GM23338 (cell line): ENCODE data around the gene PER1. TPM values are rescaled to one million over a fixed set of nuclear protein-coding genes. Genes with fewer than 3 reads are reported as not detected.
A peak's percentile ranks its signal among the peaks of the same experiment; 100 is the strongest.

ENCODE experiments used
- ATAC-seq: fragments of 200-7000 bp; cut with Tn5 transposase; 3 replicates; pipeline ENCODE4 v1.9.1; 2020
- DNase-seq: peaks from one replicate; pipeline ENCODE4 v3.0.0-alpha.2; 2015; ENCODE audit warnings: low spot score
- H2AFZ ChIP-seq: fragments of 200-600 bp; sonication (generic); 2 replicates; pipeline ENCODE4 v1.8.0; 2016; ENCODE audit warnings: antibody characterized with exemption, mild to moderate bottlenecking, moderate library complexity
- H3F3A ChIP-seq: fragments of 200-600 bp; sonication (generic); replicated peaks from 2 replicates; pipeline ENCODE4 v1.8.0; 2017; ENCODE audit warnings: antibody characterized with exemption, mixed run types, low read depth
- H3K27ac ChIP-seq: fragments of 200-600 bp; sonication (generic); 2 replicates; pipeline ENCODE4 v1.6.1; 2016; ENCODE audit warnings: low read depth
- H3K27me3 ChIP-seq: fragments of 200-600 bp; sonication (generic); 2 replicates; pipeline ENCODE4 v1.8.0; 2016; ENCODE audit warnings: mild to moderate bottlenecking, mixed run types, moderate library complexity; ENCODE audit not compliant: insufficient read depth
- H3K36me3 ChIP-seq: fragments of 200-600 bp; sonication (generic); 2 replicates; pipeline ENCODE4 v1.8.0; 2016; ENCODE audit warnings: mild to moderate bottlenecking; ENCODE audit not compliant: insufficient read depth
- H3K4me1 ChIP-seq: fragments of 200-600 bp; sonication (generic); 2 replicates; pipeline ENCODE4 v1.8.0; 2016; ENCODE audit warnings: mild to moderate bottlenecking, moderate library complexity; ENCODE audit not compliant: insufficient read depth
- H3K4me2 ChIP-seq: fragments of 200-600 bp; sonication (generic); 2 replicates; pipeline ENCODE4 v1.7.1; 2017; ENCODE audit warnings: mixed run types
- H3K4me3 ChIP-seq: fragments of 200-600 bp; sonication (generic); 2 replicates; pipeline ENCODE4 v1.6.1; 2016; ENCODE audit warnings: mixed run types
- H3K79me2 ChIP-seq: fragments of 200-600 bp; sonication (generic); replicated peaks from 2 replicates; pipeline ENCODE4 v1.8.0; 2017; ENCODE audit warnings: mild to moderate bottlenecking; ENCODE audit not compliant: insufficient read depth
- H3K9me2 ChIP-seq: fragments of 200-600 bp; sonication (generic); 2 replicates; pipeline ENCODE4 v1.8.0; 2017; ENCODE audit not compliant: insufficient read depth
- H4K20me1 ChIP-seq: fragments of 200-600 bp; sonication (generic); replicated peaks from 2 replicates; pipeline ENCODE4 v1.8.0; 2017; ENCODE audit warnings: mild to moderate bottlenecking; ENCODE audit not compliant: insufficient read depth
- H3K27ac Mint-ChIP-seq: 2 replicates; pipeline ENCODE4 v1.8.0; 2020; ENCODE audit warnings: inconsistent platforms, mild to moderate bottlenecking, moderate library complexity, mixed read lengths
- H3K27me3 Mint-ChIP-seq: 3 replicates; pipeline ENCODE4 v1.8.0; 2022; ENCODE audit warnings: low read depth, mild to moderate bottlenecking, moderate library complexity, mixed read lengths, inconsistent platforms; ENCODE audit not compliant: insufficient read depth, poor library complexity
- H3K36me3 Mint-ChIP-seq: 3 replicates; pipeline ENCODE4 v1.8.0; 2021; ENCODE audit warnings: low read depth, mild to moderate bottlenecking, inconsistent platforms, moderate library complexity, mixed read lengths
- H3K4me1 Mint-ChIP-seq: 3 replicates; pipeline ENCODE4 v1.8.0; 2020; ENCODE audit warnings: mild to moderate bottlenecking, inconsistent platforms, mixed read lengths
- H3K4me3 Mint-ChIP-seq: 3 replicates; pipeline ENCODE4 v1.8.0; 2021; ENCODE audit warnings: moderate library complexity, mild to moderate bottlenecking, inconsistent platforms, mixed read lengths
- H3K9me3 Mint-ChIP-seq: 3 replicates; pipeline ENCODE4 v1.8.0; 2020; ENCODE audit warnings: moderate library complexity, mild to moderate bottlenecking, inconsistent platforms, mixed read lengths
- CREB1 ChIP-seq: fragments of 250-450 bp; sonication (Bioruptor Pico); IDR thresholded peaks from 2 replicates; pipeline ENCODE4 v1.5.0; 2020; ENCODE audit warnings: low read depth, mild to moderate bottlenecking, moderate library complexity
- EZH2 ChIP-seq: fragments of 200-600 bp; sonication (generic); IDR thresholded peaks from one replicate; pipeline ENCODE4 v1.8.0; 2017; ENCODE audit warnings: antibody characterized with exemption, mild to moderate bottlenecking, low read depth; ENCODE audit not compliant: unreplicated experiment
- EZH2phosphoT487 ChIP-seq: fragments of 200-600 bp; sonication (generic); IDR thresholded peaks from one replicate; pipeline ENCODE4 v1.8.1; 2018; ENCODE audit warnings: antibody characterized with exemption; ENCODE audit not compliant: unreplicated experiment
- JUNB ChIP-seq: IDR thresholded peaks from one replicate; pipeline ENCODE4 v1.6.1; 2016; ENCODE audit warnings: antibody characterized with exemption; ENCODE audit not compliant: unreplicated experiment
- NANOG ChIP-seq: IDR thresholded peaks from 2 replicates; pipeline ENCODE4 v1.6.1; 2016; ENCODE audit warnings: antibody characterized with exemption, borderline replicate concordance
- POLR2AphosphoS5 ChIP-seq: IDR thresholded peaks from 2 replicates; pipeline ENCODE4 v1.6.1; 2016; ENCODE audit warnings: antibody characterized with exemption, low read depth
- STAT1 ChIP-seq: IDR thresholded peaks from one replicate; pipeline ENCODE4 v1.6.1; 2016; ENCODE audit warnings: antibody characterized with exemption; ENCODE audit not compliant: unreplicated experiment
- ZNF114 ChIP-seq: fragments of 250-450 bp; sonication (Bioruptor Pico); IDR thresholded peaks from 2 replicates; pipeline ENCODE4 v1.5.0; 2020; ENCODE audit warnings: mild to moderate bottlenecking, moderate library complexity
- ZNF331 ChIP-seq: fragments of 250-450 bp; sonication (Bioruptor Pico); IDR thresholded peaks from 2 replicates; pipeline ENCODE4 v1.5.0; 2020; ENCODE audit warnings: low read depth, mild to moderate bottlenecking, moderate library complexity
- polyA plus RNA-seq: library from polyadenylated mRNA; unstranded; fragments of >200 nt; fragmentation: Nextera tagmentation; extraction: Ambion mirVana; gene quantifications from 2 replicates; pipeline ENCODE4 v1.2.1, GENCODE V29; 2016
- total RNA-seq: library from RNA; depleted of rRNA; stranded (reverse); fragments of >200 nt; shearing (Covaris generic); gene quantifications from 2 replicates; pipeline ENCODE4 v1.2.3, GENCODE V29; 2014
- TF ChIP-seq, protein P1 (sequence below), 2 experiments: fragments of 200-600 bp in 1 of 2; sonication (generic) in 1 of 2; conservative IDR thresholded peaks; 2 replicates each; pipeline versions ENCODE4 v1.5.1 to v1.6.1; 2016 to 2017; ENCODE audit warnings: antibody characterized with exemption in 2 of 2, low read depth in 2 of 2, mild to moderate bottlenecking in 2 of 2, moderate library complexity in 1 of 2
- TF ChIP-seq, protein P2 (sequence below): IDR thresholded peaks from one replicate; pipeline ENCODE4 v1.6.1; 2018; ENCODE audit warnings: antibody characterized with exemption; ENCODE audit not compliant: unreplicated experiment
- TF ChIP-seq, protein P3 (sequence below): IDR thresholded peaks from 2 replicates; pipeline ENCODE4 v1.6.1; 2016; ENCODE audit warnings: antibody characterized with exemption
- TF ChIP-seq, protein P4 (sequence below): fragments of 250-450 bp; sonication (Bioruptor Pico); IDR thresholded peaks from 2 replicates; pipeline ENCODE4 v1.5.0; 2020; ENCODE audit warnings: mild to moderate bottlenecking, moderate library complexity

PER1 gene
- total and polyA plus RNA-seq, 2 experiments from 2014 or later = 12.2 to 36.1 TPM

DNA sequence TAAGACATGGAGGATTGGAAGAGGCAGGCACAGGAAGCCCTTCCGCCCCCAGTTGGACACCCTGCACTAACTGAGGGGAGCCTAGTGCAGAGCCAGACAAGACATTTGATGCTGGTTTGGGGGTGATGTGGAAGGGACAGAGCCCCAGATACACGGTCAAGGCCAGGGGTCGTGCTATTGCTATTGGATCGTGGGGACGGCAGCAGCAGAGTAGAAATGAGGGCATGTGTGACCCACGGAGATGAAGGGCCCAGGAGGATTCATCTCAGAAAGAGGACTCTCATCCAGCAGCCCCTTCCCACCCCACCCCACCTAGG lies 12.6 kb upstream of the PER1 start:
- no peaks in the 10 kb centered on the region for H3K9me3 Mint-ChIP-seq
- peaks cover 41% of the 10 kb centered on the region for H3K4me1 Mint-ChIP-seq
- H3K9me2 ChIP-seq = no peaks in the 10 kb centered on the region
- H2AFZ ChIP-seq = peak overlapping the region; percentile 76
- peak overlapping the region; percentile 62; the same call in 1 of the 2 replicates for H3K27ac Mint-ChIP-seq
- peak overlapping the region; percentile 96 for H3K4me3 ChIP-seq
- peaks cover 16% of the 10 kb centered on the region for H3K36me3 Mint-ChIP-seq
- peaks cover 25% of the 10 kb centered on the region for H3K4me1 ChIP-seq
- H3K27ac ChIP-seq = peak overlapping the region; percentile 100
- H4K20me1 ChIP-seq = peaks cover 5% of the 10 kb centered on the region
- peaks cover 18% of the 10 kb centered on the region; the same call in 1 of the 2 replicates for H3F3A ChIP-seq
- TF ChIP-seq EZH2phosphoT487 (no peak), EZH2 (no peak), ZNF114 (CRISPR knock-in tag) (no peak), ZNF331 (no peak), JUNB (no peak), CREB1 (no peak), POLR2AphosphoS5 (no peak), NANOG (no peak), STAT1 (no peak)
- TF ChIP-seq, protein P1, sequence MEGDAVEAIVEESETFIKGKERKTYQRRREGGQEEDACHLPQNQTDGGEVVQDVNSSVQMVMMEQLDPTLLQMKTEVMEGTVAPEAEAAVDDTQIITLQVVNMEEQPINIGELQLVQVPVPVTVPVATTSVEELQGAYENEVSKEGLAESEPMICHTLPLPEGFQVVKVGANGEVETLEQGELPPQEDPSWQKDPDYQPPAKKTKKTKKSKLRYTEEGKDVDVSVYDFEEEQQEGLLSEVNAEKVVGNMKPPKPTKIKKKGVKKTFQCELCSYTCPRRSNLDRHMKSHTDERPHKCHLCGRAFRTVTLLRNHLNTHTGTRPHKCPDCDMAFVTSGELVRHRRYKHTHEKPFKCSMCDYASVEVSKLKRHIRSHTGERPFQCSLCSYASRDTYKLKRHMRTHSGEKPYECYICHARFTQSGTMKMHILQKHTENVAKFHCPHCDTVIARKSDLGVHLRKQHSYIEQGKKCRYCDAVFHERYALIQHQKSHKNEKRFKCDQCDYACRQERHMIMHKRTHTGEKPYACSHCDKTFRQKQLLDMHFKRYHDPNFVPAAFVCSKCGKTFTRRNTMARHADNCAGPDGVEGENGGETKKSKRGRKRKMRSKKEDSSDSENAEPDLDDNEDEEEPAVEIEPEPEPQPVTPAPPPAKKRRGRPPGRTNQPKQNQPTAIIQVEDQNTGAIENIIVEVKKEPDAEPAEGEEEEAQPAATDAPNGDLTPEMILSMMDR (conservative IDR thresholded peaks at IDR 0.05; ENCODE audit: low read depth in 2 of 2) = no peak
- TF ChIP-seq, protein P2, sequence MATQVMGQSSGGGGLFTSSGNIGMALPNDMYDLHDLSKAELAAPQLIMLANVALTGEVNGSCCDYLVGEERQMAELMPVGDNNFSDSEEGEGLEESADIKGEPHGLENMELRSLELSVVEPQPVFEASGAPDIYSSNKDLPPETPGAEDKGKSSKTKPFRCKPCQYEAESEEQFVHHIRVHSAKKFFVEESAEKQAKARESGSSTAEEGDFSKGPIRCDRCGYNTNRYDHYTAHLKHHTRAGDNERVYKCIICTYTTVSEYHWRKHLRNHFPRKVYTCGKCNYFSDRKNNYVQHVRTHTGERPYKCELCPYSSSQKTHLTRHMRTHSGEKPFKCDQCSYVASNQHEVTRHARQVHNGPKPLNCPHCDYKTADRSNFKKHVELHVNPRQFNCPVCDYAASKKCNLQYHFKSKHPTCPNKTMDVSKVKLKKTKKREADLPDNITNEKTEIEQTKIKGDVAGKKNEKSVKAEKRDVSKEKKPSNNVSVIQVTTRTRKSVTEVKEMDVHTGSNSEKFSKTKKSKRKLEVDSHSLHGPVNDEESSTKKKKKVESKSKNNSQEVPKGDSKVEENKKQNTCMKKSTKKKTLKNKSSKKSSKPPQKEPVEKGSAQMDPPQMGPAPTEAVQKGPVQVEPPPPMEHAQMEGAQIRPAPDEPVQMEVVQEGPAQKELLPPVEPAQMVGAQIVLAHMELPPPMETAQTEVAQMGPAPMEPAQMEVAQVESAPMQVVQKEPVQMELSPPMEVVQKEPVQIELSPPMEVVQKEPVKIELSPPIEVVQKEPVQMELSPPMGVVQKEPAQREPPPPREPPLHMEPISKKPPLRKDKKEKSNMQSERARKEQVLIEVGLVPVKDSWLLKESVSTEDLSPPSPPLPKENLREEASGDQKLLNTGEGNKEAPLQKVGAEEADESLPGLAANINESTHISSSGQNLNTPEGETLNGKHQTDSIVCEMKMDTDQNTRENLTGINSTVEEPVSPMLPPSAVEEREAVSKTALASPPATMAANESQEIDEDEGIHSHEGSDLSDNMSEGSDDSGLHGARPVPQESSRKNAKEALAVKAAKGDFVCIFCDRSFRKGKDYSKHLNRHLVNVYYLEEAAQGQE = no peak
- TF ChIP-seq, protein P3, sequence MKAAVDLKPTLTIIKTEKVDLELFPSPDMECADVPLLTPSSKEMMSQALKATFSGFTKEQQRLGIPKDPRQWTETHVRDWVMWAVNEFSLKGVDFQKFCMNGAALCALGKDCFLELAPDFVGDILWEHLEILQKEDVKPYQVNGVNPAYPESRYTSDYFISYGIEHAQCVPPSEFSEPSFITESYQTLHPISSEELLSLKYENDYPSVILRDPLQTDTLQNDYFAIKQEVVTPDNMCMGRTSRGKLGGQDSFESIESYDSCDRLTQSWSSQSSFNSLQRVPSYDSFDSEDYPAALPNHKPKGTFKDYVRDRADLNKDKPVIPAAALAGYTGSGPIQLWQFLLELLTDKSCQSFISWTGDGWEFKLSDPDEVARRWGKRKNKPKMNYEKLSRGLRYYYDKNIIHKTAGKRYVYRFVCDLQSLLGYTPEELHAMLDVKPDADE = no peak
- TF ChIP-seq, protein P4, sequence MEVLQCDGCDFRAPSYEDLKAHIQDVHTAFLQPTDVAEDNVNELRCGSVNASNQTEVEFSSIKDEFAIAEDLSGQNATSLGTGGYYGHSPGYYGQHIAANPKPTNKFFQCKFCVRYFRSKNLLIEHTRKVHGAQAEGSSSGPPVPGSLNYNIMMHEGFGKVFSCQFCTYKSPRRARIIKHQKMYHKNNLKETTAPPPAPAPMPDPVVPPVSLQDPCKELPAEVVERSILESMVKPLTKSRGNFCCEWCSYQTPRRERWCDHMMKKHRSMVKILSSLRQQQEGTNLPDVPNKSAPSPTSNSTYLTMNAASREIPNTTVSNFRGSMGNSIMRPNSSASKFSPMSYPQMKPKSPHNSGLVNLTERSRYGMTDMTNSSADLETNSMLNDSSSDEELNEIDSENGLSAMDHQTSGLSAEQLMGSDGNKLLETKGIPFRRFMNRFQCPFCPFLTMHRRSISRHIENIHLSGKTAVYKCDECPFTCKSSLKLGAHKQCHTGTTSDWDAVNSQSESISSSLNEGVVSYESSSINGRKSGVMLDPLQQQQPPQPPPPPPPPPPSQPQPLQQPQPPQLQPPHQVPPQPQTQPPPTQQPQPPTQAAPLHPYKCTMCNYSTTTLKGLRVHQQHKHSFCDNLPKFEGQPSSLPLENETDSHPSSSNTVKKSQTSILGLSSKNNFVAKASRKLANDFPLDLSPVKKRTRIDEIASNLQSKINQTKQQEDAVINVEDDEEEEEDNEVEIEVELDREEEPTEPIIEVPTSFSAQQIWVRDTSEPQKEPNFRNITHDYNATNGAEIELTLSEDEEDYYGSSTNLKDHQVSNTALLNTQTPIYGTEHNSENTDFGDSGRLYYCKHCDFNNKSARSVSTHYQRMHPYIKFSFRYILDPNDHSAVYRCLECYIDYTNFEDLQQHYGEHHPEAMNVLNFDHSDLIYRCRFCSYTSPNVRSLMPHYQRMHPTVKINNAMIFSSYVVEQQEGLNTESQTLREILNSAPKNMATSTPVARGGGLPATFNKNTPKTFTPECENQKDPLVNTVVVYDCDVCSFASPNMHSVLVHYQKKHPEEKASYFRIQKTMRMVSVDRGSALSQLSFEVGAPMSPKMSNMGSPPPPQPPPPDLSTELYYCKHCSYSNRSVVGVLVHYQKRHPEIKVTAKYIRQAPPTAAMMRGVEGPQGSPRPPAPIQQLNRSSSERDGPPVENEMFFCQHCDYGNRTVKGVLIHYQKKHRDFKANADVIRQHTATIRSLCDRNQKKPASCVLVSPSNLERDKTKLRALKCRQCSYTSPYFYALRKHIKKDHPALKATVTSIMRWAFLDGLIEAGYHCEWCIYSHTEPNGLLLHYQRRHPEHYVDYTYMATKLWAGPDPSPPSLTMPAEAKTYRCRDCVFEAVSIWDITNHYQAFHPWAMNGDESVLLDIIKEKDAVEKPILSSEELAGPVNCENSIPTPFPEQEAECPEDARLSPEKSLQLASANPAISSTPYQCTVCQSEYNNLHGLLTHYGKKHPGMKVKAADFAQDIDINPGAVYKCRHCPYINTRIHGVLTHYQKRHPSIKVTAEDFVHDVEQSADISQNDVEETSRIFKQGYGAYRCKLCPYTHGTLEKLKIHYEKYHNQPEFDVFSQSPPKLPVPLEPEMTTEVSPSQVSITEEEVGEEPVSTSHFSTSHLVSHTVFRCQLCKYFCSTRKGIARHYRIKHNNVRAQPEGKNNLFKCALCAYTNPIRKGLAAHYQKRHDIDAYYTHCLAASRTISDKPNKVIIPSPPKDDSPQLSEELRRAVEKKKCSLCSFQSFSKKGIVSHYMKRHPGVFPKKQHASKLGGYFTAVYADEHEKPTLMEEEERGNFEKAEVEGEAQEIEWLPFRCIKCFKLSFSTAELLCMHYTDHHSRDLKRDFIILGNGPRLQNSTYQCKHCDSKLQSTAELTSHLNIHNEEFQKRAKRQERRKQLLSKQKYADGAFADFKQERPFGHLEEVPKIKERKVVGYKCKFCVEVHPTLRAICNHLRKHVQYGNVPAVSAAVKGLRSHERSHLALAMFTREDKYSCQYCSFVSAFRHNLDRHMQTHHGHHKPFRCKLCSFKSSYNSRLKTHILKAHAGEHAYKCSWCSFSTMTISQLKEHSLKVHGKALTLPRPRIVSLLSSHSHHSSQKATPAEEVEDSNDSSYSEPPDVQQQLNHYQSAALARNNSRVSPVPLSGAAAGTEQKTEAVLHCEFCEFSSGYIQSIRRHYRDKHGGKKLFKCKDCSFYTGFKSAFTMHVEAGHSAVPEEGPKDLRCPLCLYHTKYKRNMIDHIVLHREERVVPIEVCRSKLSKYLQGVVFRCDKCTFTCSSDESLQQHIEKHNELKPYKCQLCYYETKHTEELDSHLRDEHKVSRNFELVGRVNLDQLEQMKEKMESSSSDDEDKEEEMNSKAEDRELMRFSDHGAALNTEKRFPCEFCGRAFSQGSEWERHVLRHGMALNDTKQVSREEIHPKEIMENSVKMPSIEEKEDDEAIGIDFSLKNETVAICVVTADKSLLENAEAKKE (CRISPR knock-in tag) = no peak
- H3K79me2 ChIP-seq = peaks cover 12% of the 10 kb centered on the region; the same call in 1 of the 2 replicates
- H3K27me3 ChIP-seq = no peaks in the 10 kb centered on the region
- H3K4me2 ChIP-seq = peak overlapping the region; percentile 93
- DNase-seq (no peak), ATAC-seq (no peak)
- peak overlapping the region; percentile 92; the same call in 1 of the 3 replicates for H3K4me3 Mint-ChIP-seq
- H3K36me3 ChIP-seq = peaks cover 5% of the 10 kb centered on the region; the same call in 1 of the 2 replicates
- H3K27me3 Mint-ChIP-seq = peaks cover 16% of the 10 kb centered on the region
